Transverse colon (tissue), 4 donors: ENCODE measurements around the gene GALNT2. TPM values are rescaled to one million over a fixed set of nuclear protein-coding genes. Genes with fewer than 3 reads are reported as not detected.

Experiments used
- DNase-seq: peaks from one replicate; pipeline ENCODE4 v3.0.0-alpha.2; 2019
- H3K27ac ChIP-seq, 4 donors: fragments of 200-600 bp; sonication (generic); 2 replicates each; pipeline ENCODE4 v1.5.1; 2016 to 2018; ENCODE audit warnings: inconsistent platforms in 4 of 4
- H3K27me3 ChIP-seq: fragments of 200-600 bp; sonication (generic); 2 replicates; pipeline ENCODE4 v1.5.1; 2017; ENCODE audit warnings: inconsistent platforms
- H3K36me3 ChIP-seq, 4 donors: fragments of 200-600 bp; sonication (generic); 2 replicates each; pipeline ENCODE4 v1.5.1; 2017 to 2019; ENCODE audit warnings: inconsistent platforms in 4 of 4
- H3K4me1 ChIP-seq, 4 donors: fragments of 200-600 bp; sonication (generic); 2 replicates each; pipeline ENCODE4 v1.5.1; 2017 to 2020; ENCODE audit warnings: inconsistent platforms in 4 of 4
- H3K4me3 ChIP-seq, 4 donors: fragments of 200-600 bp; sonication (generic); 1 replicate in 1 of 4; 2 replicates in 3 of 4; pipeline versions ENCODE4 v1.5.1 to v1.6.1; 2017 to 2019; ENCODE audit warnings: inconsistent platforms in 4 of 4
- H3K9me3 ChIP-seq, 2 donors: fragments of 200-600 bp; sonication (generic); 2 replicates each; pipeline ENCODE4 v1.5.1; 2017 to 2019; ENCODE audit warnings: inconsistent platforms in 2 of 2
- CTCF ChIP-seq, 5 experiments: fragments of 200-600 bp in 3 of 5; fragments of 450-650 bp in 2 of 5; sonication (generic) in 3 of 5; IDR thresholded peaks; 1 replicate in 2 of 5; 2 replicates in 3 of 5; pipeline ENCODE4 v1.5.1; 2016 to 2017; ENCODE audit warnings: antibody characterized with exemption in 5 of 5, inconsistent platforms in 3 of 5, mild to moderate bottlenecking in 2 of 5, moderate library complexity in 1 of 5
- EP300 ChIP-seq: sonication (generic); formaldehyde crosslinking; IDR thresholded peaks from one replicate; pipeline ENCODE4 v1.6.1; 2017; ENCODE audit warnings: antibody characterized with exemption, low read depth
- POLR2A ChIP-seq: fragments of 450-650 bp; IDR thresholded peaks from one replicate; pipeline ENCODE4 v1.6.1; 2016; ENCODE audit warnings: antibody characterized with exemption, mild to moderate bottlenecking, moderate library complexity
- POLR2AphosphoS5 ChIP-seq, 3 donors: sonication (generic); formaldehyde crosslinking; IDR thresholded peaks; one replicate each; pipeline ENCODE4 v1.6.1; 2016; ENCODE audit warnings: antibody characterized with exemption in 3 of 3
- WGBS, 2 donors: methylation state at CpG; one replicate each; pipeline ENCODE4 v1.1.5; 2018; ENCODE audit warnings: low coverage in 1 of 2; 5-methylcytosine and 5-hydroxymethylcytosine counted together
- in situ Hi-C, 4 donors: fragments of 200-750 bp; cut with MboI; loops; one replicate each; pipeline versions ENCODE4 v1.15.0 to v1.15.1; 2017; ENCODE audit warnings: low sequenced_read_pairs in 3 of 4, low pct_ligation_motif_present in 1 of 4, low pct_unique_long_range_greater_than_20kb in 1 of 4
- intact Hi-C: fragments of 100-400 bp; cut with DNase I; formaldehyde crosslinking; loops from one replicate; pipeline ENCODE4 v1.15.1; 2023; ENCODE audit warnings: low total_unique reads
- total RNA-seq, 4 donors: library from RNA; depleted of rRNA; stranded (reverse); fragments of >200 nt; gene quantifications; one replicate each; pipeline ENCODE4 v1.1.0, GENCODE V29; 2016

GALNT2 gene
- total RNA-seq, 4 donors from 2014 or later = 16.5 to 48.8 (median 36.8) TPM

GRCh38 chr1:230069796-230070195 is 2.8 kb downstream of the GALNT2 start:
- no peak for DNase-seq

GRCh38 chr1:230070321-230071208 is 3.5 kb downstream of the GALNT2 start:
- no peak for DNase-seq
- Histone ChIP-seq H3K9me3 (no peaks in the 10 kb centered on the region), H3K4me1 (peaks cover 5 to 43% (median 26%) of the 10 kb centered on the region in 4 donors), H3K36me3 (no peaks in the 10 kb centered on the region), H3K27me3 (no peaks in the 10 kb centered on the region), H3K4me3 (no peak overlapping the region), H3K27ac (no peak overlapping the region)
- intact Hi-C loops = no loop called here
- TF ChIP-seq POLR2AphosphoS5 (IDR thresholded peaks at IDR 0.05) (no peak), CTCF (IDR thresholded peaks at IDR 0.05) (no peak)
- WGBS, 2 donors = 94 to 95% methylated on average over 9 to 14 of the region's 14 CpGs
- in situ Hi-C loops = no loop called here

More at GRCh38 chr1:230069796-230070195, 2.8 kb downstream of the GALNT2 start:
- Histone ChIP-seq H3K27me3 (no peaks in the 10 kb centered on the region), H3K36me3 (no peaks in the 10 kb centered on the region), H3K4me1 (peaks cover 5 to 45% (median 26%) of the 10 kb centered on the region in 4 donors), H3K27ac (no peak overlapping the region), H3K9me3 (no peaks in the 10 kb centered on the region), H3K4me3 (no peak overlapping the region)
- WGBS, 2 donors = 60 to 81% methylated on average over 1 to 4 of the region's 4 CpGs
- in situ Hi-C loops = no loop called here
- TF ChIP-seq CTCF (IDR thresholded peaks at IDR 0.05) (no peak), EP300 (no peak), POLR2AphosphoS5 (IDR thresholded peaks at IDR 0.05) (no peak)
- intact Hi-C loops = no loop called here

- Histone ChIP-seq H3K27ac (no peak overlapping the region), H3K4me1 (peaks cover 5 to 36% (median 24%) of the 10 kb centered on the region in 4 donors), H3K36me3 (no peaks in the 10 kb centered on the region), H3K27me3 (no peaks in the 10 kb centered on the region), H3K4me3 (no peak overlapping the region), H3K9me3 (no peaks in the 10 kb centered on the region)
- TF ChIP-seq CTCF (IDR thresholded peaks at IDR 0.05) (no peak), POLR2A (no peak), EP300 (no peak), POLR2AphosphoS5 (IDR thresholded peaks at IDR 0.05) (no peak)
- WGBS, 2 donors = 75 to 88% methylated on average over 2 to 7 of the region's 7 CpGs
- intact Hi-C loops = no loop called here
- no peak for DNase-seq
- in situ Hi-C loops = no loop called here
Measured at GRCh38 chr1:230071316-230071715, 4.3 kb downstream of the GALNT2 start.

- TF ChIP-seq POLR2AphosphoS5 (IDR thresholded peaks at IDR 0.05) (no peak), POLR2A (no peak), EP300 (no peak), CTCF (IDR thresholded peaks at IDR 0.05) (no peak)
- intact Hi-C loops = no loop called here
- Histone ChIP-seq H3K27me3 (no peaks in the 10 kb centered on the region), H3K4me3 (no peak overlapping the region), H3K4me1 (peaks cover 5 to 33% (median 23%) of the 10 kb centered on the region in 4 donors), H3K27ac (no peak overlapping the region), H3K9me3 (no peaks in the 10 kb centered on the region), H3K36me3 (no peaks in the 10 kb centered on the region)
- DNase-seq = no peak
- 59% methylated on average over 6 of the region's 6 CpGs; no CpG with 5 or more reads in 1 of the 2 donors for WGBS, 2 donors
- in situ Hi-C loops = no loop called here
Measured at GRCh38 chr1:230072296-230072695, 5.3 kb downstream of the GALNT2 start.
